Astrocyte (in vitro differentiated cells and primary cell): ENCODE measurements around the gene PTGIS.
A peak's percentile ranks its signal among the peaks of the same experiment; 100 is the strongest.

Source experiments
- EZH2 ChIP-seq: IDR thresholded peaks from 2 replicates; pipeline ENCODE4 v1.6.1; 2012; ENCODE audit warnings: mild to moderate bottlenecking, low read length, inconsistent platforms; ENCODE audit not compliant: insufficient read depth
- TF ChIP-seq, protein P1 (sequence below): IDR thresholded peaks from 2 replicates; pipeline ENCODE4 v1.5.1; 2011; ENCODE audit warnings: low read depth, mild to moderate bottlenecking, inconsistent platforms, low read length, moderate library complexity; ENCODE audit not compliant: insufficient read depth

DNA sequence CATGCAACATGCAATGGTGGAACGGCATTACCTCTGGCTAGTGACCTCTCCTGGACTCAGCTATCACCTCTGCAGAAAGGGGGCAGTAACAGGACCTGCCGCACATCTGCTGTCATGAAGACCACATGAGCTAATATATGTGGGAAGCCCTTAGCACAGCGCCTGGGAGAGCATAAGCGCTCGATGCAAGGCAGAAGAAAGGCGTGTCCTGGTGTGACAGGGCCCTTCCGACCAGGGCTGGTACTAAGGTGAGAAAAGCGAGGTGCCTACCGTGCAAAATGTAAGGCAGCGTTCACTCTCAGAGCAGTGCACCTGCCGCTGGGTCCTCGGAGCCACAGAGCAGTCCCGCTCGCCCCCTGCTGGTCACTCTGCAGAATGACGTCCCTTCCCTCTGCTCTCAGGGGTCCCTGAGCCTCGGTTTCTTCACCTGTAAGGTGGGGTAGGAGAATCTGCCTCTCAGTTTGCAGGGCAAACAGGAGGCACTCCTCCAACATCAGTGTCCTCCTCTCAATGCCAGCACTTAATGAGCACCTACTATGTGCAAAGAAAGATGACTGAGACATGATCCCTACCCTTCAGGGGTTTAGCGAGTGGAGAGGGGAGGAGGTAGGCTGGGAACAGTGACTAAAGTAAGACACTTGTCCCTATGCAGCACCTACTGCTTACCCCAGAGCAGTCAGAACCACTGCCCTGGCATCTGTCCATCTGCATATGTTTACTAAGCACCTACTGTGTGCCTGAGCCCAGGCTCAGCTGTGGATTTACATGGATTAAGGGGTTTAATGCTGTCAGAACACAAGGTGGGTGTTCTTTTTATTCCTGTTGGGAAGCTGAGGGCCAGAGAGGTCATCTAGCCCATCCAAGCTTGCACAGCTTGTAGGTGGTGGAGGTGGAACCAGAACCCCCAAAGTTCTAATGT is 41.1 kb upstream of the PTGIS start:
- TF ChIP-seq, protein P1, sequence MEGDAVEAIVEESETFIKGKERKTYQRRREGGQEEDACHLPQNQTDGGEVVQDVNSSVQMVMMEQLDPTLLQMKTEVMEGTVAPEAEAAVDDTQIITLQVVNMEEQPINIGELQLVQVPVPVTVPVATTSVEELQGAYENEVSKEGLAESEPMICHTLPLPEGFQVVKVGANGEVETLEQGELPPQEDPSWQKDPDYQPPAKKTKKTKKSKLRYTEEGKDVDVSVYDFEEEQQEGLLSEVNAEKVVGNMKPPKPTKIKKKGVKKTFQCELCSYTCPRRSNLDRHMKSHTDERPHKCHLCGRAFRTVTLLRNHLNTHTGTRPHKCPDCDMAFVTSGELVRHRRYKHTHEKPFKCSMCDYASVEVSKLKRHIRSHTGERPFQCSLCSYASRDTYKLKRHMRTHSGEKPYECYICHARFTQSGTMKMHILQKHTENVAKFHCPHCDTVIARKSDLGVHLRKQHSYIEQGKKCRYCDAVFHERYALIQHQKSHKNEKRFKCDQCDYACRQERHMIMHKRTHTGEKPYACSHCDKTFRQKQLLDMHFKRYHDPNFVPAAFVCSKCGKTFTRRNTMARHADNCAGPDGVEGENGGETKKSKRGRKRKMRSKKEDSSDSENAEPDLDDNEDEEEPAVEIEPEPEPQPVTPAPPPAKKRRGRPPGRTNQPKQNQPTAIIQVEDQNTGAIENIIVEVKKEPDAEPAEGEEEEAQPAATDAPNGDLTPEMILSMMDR: peak; percentile 85
- no peak for TF ChIP-seq EZH2
